ENCODE data around the gene GDF7. TPM values are rescaled to one million over a fixed set of nuclear protein-coding genes. Genes with fewer than 3 reads are reported as not detected.

GDF7 gene
- total RNA-seq, 1 experiment from 2014 or later = 0.04 TPM

DNA sequence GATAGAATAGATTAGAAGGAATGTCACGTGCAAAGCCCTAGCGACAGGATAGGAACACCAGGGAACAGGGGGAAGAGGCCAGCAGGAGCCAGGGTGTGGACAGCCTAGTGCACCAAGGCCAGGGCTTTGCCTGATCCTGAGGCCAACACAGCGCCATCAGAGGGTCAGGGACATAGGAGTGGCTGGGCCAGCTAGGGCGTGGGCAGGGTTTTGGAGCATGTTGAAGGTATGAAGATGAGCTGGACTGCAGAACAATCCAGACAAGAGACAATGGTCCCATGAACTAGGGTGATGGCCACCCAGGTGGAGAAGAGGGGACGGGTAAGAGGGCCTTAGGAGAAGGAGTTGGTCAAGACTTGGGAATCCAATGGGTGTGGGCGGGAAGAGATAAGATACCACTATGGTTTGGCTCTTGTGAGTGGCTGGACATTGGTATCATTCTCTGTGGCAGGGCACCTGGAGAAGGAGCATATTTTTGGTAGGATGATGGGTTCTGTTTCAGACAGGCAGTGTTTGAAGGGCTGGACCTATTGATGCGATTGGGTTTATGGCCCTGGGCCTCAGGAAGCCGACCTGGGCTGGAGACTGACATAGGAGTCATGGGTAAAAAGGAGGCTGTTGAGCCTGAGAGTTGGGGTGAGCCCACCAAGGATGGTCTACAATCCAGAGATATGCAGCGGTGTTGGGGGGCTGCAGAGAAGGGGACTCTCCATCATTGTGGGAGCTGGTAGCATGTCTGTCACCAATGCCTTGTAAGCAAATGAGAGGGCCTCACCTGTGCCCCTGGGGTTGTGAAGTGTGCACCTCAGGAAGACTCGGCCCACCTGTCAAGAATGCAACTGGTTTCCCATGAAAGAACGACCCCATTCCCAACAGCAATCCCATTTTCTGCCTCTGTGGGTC, 14.0 kb upstream of the GDF7 start:
- Histone ChIP-seq H2BK5ac (ENCODE audit: insufficient read length, low read length) (no peak overlapping the region), H2BK12ac (ENCODE audit: insufficient read length, low read depth, low read length) (no peak overlapping the region), H3T11ph (ENCODE audit: low read length) (no peak overlapping the region), H3K79me1 (ENCODE audit: insufficient read depth, low read depth, low read length, poor library complexity, severe bottlenecking) (no peaks in the 10 kb centered on the region), H2BK20ac (ENCODE audit: low read depth, low read length, poor library complexity, severe bottlenecking) (no peak overlapping the region), H4K20me1 (ENCODE audit: control insufficient read depth, insufficient read depth, insufficient read length) (no peaks in the 10 kb centered on the region), H3K4me2 (ENCODE audit: insufficient read depth, insufficient read length, low read length) (no peak overlapping the region), H3K79me2 (ENCODE audit: insufficient read depth, low read length) (no peaks in the 10 kb centered on the region), H2AK5ac (ENCODE audit: insufficient read length, low read length) (no peak overlapping the region), H3K14ac (ENCODE audit: insufficient read depth, low read length) (no peak overlapping the region), H3K9ac (ENCODE audit: extremely low read depth, insufficient read length, low read length) (no peak overlapping the region), H3K4me1 (ENCODE audit: insufficient read depth, low read length) (no peaks in the 10 kb centered on the region; the same call in 1 of the 2 replicates), H4K5ac (ENCODE audit: insufficient read length, low read depth, low read length) (no peak overlapping the region), H3K9me3 (ENCODE audit: control insufficient read depth, low read depth, low read length) (no peaks in the 10 kb centered on the region), H3K27ac (ENCODE audit: insufficient read length, low read depth, low read length) (no peak overlapping the region), H3K4ac (ENCODE audit: low read depth, low read length) (no peak overlapping the region), H4K91ac (ENCODE audit: insufficient read length, low read depth, low read length) (no peak overlapping the region), H4K8ac (replicated peaks; ENCODE audit: insufficient read length, low read depth, low read length) (no peak overlapping the region), H3K27me3 (ENCODE audit: insufficient read depth, low read length) (no peaks in the 10 kb centered on the region), H3K23ac (ENCODE audit: insufficient read length, low read depth, low read length) (no peak overlapping the region), H2BK15ac (ENCODE audit: low read depth, low read length) (no peak overlapping the region), H3K23me2 (ENCODE audit: insufficient read length, low read depth, low read length, poor library complexity, severe bottlenecking) (peaks cover 5% of the 10 kb centered on the region), H2BK120ac (ENCODE audit: low read depth, low read length, poor library complexity, severe bottlenecking) (no peak overlapping the region), H3K56ac (ENCODE audit: insufficient read length, low read depth, low read length) (no peak overlapping the region), H3K18ac (ENCODE audit: insufficient read length, low read depth, low read length) (no peak overlapping the region), H2AFZ (ENCODE audit: low read length) (no peak overlapping the region)
- no peak for DNase-seq
- Mint-ChIP-seq H3K4me3 (no peak overlapping the region), H3K9me3 (no peaks in the 10 kb centered on the region), H3K36me3 (ENCODE audit: insufficient read depth in 1 of 3, low read depth in 3 of 3) (no peaks in the 10 kb centered on the region; a peak in 1 of 7 replicates), H3K27ac (no peak overlapping the region; a peak in 1 of 7 replicates), H3K4me1 (peaks cover 29 to 37% of the 10 kb centered on the region in 2 experiments), H3K27me3 (ENCODE audit: low read depth) (peaks cover 41% of the 10 kb centered on the region)
- no CpG with 5 or more reads among the region's 11 CpGs for WGBS (ENCODE audit: extremely low coverage, insufficient read length, low lambda C conversion rate)
- TF ChIP-seq, protein P1, sequence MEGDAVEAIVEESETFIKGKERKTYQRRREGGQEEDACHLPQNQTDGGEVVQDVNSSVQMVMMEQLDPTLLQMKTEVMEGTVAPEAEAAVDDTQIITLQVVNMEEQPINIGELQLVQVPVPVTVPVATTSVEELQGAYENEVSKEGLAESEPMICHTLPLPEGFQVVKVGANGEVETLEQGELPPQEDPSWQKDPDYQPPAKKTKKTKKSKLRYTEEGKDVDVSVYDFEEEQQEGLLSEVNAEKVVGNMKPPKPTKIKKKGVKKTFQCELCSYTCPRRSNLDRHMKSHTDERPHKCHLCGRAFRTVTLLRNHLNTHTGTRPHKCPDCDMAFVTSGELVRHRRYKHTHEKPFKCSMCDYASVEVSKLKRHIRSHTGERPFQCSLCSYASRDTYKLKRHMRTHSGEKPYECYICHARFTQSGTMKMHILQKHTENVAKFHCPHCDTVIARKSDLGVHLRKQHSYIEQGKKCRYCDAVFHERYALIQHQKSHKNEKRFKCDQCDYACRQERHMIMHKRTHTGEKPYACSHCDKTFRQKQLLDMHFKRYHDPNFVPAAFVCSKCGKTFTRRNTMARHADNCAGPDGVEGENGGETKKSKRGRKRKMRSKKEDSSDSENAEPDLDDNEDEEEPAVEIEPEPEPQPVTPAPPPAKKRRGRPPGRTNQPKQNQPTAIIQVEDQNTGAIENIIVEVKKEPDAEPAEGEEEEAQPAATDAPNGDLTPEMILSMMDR (conservative IDR thresholded peaks at IDR 0.05) = no peak

All from H9 (cell line).